UCSD-AML1 (cell line): Measurements from ENCODE around the gene OR2V2.
"Not testable (repeated sequence)": the region's sequence is repeated elsewhere in the genome, so short reads cannot be mapped to it uniquely, and the experiment has no call there.

ENCODE experiments used
- DNase-seq: peaks from one replicate; lab custom pipeline; 2025; ENCODE audit not compliant: unreplicated experiment; lab: John Stamatoyannopoulos, UW

Gene OR2V2

DNA sequence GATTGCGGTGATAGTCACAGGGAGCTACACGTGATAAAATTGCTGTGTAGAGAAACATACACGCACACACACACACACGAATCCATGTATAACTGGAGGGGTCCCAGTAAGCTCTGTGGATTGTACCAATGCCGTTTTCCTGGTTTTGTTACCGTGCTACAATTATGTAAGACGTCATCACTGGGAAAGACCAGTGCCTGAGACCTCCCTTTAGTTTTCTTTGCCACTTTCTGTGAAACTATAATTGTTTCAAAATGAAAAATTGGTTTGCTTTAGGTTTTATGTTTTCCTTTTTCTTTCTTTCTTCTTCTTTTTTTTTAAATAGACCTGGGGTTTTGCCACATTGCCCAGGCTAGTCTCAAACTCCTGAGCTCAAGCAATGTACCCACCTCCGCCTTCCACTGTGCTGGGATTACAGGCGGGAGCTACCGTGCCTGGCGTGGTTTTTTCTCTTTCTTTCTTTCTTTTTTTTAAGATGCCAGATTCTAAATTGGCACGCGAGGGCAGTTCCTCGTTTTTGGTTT is 21.3 kb downstream of the OR2V2 start:
- no peak for DNase-seq

DNA sequence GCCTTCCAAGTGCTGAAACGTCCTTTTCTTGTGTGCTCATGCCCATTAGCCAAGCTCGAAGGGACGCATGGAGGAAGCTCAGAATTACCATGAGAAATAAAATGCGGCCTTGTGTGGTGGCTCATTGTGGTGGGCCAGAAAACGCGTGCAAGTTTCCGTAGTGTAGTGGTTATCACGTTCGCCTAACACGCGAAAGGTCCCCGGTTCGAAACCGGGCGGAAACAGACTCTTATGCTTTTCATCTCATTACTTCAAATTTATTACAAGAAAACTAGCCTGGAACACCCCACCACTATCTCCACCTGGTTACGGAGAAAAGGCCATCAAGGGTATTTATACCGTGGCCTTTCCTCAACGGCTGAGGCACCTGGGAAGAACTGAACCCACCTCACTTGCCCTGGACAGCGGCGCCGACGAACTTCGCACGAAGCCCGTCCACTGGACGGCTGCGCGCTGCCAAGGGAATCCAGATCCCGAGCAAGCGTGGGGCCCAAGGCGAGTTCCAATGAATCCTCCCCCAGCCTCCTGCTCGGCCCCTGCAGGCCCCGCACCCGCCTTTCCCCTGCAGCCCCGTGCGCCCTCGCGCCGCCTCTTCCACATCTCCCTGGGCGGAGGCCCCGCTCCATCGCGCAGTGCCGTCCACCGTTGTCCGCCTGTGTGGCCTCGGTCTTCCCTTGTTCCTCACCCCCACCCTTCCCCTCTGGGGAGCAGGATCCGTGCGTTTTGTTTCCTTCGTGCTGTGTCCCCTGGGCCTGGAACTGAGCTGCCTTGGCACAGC is 22.3 kb downstream of the OR2V2 start:
- DNase-seq = peak; percentile 94

DNA sequence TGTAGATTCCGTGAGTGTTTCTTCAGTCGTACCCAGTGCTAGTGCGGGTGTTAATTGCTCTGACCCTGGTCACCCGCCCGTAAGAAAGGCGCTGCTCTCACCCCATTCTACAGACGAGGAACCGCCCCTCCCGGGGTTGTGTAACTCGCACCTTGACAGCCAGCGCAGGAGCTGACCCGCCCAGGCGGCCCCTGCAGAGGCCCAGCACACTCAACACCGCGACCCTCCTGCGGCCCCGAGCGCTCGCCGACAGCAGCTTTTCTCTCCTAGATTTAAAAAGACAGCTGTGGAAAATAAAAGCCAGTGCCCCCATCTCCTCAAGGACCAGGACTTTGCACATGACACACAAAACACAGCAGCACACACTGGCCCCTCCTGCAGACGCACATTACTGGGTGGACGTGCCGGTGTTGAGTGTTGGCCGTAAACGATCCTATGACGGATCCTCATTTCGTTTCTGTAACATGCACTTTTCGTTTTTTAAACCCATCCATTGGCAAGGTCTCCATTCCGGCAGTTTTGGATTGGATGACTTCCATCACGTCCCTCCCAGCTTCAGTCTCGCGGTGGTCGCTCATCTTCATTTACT is 22.9 kb downstream of the OR2V2 start:
- DNase-seq = no peak

DNA sequence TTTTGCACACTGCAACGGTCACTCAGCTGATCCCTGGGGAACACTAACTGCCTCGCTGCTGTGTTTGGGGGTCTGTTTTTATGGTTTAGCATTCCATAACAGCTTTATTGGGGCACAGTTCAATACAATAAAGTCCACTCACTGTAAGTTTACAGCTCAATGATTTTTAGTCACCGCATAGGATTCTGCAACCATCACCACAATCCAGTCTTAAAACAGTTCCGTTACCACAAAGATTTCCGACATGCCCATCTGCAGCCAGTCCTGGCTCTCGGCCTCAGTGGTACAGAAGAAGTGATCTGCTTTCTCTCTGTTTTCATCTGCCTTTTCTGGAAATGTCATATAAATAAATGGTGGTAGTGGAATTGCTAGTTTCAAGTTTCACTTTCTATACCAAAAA is 23.6 kb downstream of the OR2V2 start:
- no peak for DNase-seq

DNA sequence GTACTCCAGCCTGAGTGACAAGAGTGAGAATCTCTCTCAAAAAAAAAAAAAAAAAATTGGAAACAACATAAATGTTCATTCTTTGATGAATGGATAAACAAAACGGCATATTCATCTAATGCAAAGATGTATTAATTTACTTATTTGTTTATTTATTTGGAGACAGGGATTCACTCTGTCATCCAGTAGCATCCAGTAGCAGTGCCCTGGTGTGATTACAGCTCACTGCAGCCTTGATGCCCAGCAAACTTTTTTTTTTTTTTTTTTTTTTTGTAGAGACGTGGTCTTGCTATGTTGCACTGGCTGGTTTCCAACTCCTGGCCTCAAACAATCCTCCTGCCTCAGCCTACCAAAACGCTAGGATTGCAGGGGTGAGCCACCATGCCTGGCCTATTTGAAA is 24.4 kb downstream of the OR2V2 start:
- DNase-seq = no peak

DNA sequence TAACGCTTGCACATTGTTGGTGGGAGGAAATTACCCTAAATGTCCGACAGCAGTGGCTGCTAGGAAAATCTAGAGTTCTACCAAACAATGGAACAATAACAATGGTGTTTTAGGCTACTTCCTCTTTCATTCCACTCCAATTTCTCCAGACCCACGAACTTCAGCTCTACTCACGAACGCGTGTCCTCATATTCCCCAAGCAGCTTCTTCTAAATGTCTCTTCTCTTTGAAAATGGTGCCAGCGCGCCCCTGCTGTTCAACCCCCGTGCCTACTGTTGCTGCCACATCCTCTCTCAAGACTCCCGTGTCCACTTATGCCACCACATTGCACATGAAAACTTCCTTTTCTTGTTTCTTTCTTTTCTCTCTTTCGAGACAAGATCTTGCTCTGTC is 25.6 kb downstream of the OR2V2 start:
- DNase-seq = no peak

DNA sequence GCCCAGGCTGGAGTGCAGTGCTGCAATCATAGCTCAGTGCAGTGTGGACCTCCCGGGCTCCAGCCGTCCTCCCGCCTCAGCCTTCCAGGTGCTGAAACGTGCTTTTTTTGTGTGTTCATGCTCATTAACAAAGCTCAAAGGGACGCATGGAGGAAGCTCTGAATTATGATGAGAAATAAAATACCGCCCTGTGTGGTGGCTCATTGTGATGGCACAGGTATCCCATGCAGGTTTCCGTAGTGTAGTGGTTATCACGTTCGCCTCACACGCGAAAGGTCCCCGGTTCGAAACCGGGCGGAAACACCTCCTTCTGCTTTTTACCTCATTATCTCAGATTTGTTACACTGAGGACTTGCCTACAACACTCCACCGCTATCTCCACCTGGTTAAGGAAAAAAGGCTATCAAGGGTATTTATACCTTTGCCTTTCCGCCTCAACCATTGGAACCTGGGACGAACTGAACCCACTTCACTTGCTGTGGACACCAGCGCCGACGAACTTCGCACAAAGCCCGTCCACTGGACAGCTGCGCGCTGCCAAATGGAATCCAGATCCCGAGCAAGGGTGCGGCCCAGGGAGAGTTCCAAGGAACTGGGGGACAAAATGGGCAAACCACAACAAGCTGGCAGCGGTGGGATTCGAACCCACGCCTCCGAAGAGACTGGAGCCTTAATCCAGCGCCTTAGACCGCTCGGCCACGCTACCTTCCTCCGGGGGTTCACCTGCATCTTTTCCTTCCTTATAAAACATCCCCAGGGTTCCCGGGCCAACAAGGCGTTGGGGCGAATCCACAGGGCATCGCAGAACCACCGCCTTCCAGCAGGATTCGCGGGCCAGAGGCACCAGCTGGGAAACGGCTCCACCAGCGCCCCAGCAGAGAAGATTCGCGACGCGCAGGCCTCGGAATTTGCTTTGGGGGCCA is 26.3 kb downstream of the OR2V2 start:
- no peak for DNase-seq

DNA sequence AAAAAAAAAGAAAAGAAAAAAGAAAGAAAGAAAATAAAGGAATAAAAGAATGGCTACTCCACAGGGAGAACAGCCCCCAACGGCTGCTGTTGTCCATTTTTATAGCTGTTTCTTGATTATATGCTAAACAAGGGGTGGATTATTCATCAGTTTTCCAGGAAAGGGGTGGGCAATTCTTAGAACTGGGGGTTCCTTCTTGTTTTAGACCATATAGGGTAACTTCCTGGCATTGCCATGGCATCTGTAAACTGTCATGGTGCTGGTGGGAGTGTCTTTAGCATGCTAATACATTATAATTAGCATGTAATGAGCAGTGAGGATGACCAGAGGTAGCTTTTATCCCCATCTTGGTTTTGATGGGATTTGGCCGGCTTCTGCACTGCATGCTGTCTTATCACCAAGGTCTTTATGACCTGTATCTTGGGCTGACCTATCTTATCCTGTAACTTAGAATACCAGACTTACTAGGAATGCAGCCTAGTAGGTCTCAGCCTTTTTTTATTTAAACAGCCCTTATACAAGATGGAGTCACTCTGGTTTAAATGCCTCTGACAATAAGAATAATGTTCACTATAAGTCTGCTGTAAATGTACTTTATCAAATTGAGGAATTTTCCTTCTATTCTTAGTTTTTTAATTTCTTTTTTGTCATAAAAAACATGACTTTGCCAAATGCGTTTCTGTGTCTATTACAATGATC is 29.0 kb downstream of the OR2V2 start:
- DNase-seq = no peak

DNA sequence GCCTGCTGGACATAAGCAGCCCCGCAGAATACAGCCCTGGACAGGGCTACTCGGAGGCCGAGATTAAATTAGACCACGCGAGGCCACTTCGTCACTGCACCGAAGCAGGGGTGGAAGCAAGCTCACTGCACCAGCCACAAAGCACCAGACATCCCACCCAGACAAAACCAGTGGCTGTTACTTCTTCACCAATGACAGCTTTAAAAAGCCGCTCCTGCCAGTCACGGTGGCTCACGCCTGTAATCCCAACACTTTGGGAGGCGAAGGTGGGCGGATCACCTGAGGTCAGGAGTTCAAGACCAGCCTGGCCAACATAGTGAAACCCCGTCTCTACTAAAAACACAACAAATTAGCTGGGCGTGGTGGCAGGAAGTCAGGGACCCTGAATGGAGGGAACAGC is 30.2 kb downstream of the OR2V2 start:
- DNase-seq = not testable (repeated sequence)

DNA sequence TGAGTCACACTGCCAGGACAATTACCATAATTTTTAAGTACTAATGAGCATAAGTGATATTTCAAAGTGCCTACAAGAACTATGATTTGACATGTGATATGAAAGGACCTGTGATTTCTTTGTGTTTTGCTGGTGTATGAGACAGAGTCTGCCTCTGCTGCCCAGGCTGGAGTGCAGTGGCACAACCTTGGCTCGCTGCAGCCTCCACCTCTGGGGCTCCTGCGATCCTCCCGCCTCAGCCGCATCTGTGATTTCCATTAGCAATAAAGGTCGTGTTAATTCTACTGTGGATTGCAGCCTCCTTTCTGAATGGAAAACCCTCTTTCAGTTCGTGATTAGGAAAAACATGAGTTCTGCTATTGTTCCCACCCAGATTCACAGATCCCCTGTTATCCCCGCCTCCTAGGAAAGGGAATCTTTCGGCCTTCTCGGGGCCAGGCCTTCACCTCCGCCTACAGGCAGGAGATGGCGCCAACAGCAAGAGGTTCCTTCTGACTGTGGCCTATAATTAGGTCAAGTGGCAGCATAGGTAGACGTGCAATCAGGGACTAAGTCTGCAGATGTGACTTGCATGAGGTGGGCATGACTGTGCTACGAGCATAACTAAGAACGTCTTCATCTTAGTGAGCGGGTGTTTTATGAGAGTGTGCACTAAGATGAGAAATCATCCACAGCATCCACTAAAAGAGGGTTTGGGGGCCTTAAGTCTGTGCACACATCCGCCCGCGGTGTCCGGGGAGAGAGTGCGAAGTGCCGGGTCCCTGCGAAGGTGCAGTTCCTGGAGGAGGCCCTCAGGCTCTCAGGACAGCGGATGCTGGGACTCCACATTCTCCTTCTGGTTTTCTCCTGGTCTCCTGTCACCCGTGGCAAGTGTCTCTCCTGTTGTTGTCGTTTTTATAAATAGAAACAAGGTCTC is 34.5 kb downstream of the OR2V2 start:
- DNase-seq = no peak

DNA sequence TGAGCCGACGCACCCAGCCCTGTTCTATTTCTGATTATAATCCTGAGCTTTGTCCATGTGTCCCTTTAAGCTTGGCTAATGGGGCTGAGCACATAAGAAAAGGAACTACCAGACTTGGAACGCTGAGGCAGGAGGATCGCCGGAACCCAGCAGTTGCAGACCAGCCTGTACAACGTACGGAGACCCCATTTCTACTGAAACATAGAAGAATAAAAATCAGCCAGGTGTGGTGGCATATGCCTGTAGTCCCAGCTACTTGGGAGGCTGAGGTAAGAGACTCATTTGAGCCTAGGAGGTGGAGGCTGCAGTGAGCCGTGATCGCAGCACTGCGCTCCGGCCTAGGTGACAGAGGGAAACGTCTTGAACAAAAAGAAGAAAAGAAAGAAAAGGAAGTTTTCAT is 35.3 kb downstream of the OR2V2 start:
- no peak for DNase-seq

DNA sequence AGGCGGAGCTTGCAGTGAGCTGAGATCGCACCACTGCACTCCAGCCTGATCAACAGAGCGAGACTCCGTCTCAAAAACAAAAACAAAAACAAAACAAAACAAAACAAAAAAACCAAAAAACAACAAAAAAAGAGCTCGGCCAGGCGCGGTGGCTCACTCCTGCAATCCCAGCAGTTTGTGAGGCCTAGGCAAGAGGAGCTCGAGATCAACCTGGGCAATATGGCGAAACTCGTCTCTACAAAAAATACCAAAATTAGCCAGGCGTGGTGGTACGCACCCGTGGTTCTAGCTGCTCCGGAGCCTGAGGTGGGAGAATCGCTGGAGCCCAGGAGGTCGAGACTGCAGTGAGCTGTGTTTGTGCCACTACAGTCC is 37.4 kb downstream of the OR2V2 start:
- DNase-seq = no peak

DNA sequence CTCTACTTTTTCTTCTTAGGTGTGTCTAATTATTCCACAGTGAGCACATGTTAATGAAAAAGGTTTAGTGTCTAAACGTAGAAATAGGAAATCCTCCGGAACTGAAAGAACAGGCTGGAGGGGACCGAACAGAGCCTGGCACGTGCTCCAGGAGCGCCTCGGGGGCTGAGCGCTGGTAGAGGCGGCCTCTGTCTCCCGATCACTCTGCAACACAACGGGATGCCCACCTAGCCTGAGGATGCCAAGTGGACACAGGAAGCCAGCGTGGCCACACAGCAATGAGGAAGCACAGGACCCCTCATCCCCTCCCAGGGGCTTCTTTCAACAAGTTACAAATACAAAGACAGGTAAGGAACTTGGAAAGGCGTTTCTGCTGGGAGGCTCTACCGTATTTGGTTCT is 38.2 kb downstream of the OR2V2 start:
- DNase-seq = no peak

DNA sequence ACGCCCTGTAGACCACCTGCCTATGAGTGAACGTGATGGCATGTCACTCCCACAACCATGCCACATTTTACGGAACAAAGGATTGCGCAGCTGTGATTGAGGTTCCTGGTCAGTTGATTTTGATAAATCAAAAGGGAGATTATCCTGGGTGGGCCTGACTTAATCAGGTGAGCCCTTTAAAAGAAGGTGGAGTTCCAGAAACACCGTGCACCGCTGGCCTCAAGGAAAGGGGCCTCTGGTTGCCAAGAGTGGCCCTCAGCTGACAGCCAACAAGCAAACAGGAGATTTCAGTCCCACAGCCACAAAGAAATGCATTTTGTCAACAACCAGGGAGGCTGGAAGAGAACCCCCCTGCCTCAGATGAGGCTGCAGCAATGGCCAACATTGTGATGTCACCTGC is 38.6 kb downstream of the OR2V2 start:
- no peak for DNase-seq

DNA sequence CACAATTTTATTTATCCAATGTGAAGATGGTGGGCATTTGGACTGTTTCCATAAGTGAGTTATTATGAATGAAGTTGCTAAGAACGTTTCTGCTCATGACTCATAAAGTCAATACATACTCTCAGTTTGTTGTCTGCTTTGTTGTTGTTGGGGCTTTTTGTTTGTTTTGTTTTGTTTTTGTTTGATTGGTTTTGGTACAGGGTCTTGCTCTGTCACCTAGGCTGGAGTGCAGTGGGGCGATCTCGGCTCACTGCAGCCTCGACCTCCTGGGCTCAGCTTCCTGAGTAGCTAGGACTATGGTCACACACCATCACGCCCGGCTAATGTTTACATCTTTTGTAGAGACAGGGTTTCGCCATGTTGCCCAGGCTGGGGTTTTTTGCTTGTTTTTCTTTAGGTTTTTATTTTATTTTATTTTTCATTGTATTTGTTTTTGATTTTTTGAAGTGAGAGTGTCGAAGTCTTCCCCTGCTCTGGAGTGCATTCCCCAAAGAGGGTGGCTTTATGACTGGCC is 39.7 kb downstream of the OR2V2 start:
- no peak for DNase-seq

DNA sequence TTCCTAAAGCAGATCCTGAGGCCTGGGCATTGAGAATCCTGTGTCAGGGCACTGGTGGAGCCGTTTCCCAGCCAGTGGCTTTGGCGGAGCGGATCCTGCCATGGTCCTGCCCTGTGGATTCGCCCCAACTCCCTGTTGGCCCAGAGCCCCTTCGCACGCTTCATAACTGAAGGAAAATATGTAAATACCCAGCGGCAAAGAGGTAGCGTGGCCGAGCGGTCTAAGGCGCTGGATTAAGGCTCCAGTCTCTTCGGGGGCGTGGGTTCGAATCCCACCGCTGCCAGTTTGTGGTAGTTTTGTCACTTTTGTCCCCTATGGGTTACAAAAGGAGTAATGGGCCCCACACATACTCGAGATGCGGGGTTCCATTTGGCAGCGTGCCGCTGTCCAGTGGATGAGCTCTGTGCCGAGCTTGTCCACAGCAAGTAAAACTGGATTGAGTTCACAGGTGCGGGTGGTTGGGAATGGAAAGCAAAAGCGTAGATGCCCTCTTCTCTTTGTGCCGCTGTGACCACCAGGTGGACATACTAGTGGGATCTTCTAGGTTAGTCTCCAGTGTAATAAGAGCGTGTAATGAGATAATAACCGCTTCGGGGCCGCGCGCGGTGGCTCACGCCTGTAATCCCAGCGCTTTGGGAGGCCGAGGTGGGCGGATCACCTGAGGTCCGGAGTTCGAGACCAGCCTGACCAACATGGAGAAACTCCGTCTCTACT is 40.3 kb downstream of the OR2V2 start:
- DNase-seq = no peak

DNA sequence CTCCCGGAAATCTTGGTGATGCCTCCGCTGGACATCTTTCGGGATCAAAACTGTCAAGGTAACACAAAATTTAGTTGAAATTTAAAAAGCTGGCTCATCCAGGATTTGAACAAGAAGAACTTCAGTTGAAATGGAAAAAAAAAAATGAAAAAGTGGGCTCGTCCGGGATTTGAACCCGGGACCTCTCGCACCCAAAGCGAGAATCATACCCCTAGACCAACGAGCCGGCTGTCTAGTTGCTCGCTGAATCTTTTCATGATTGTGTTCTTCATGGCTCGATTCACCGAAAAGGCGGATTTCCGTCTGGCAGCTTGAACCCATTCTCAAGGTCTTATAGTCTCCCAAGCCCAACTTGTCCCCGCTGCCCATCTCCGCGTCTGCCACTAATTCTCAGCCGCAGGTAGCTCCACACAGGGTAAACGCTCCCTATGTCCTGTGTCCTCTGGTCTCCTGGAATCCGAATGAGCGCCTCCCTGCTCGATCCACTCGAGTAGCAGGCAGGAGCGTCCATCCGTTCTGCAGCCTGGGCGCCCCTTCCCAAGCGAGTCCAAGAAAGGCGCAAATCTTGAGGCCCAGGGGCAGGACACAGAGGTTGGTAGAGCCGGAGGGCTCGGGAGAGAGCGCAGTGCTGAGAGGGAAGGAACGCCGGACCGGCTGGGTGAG is 41.4 kb downstream of the OR2V2 start:
- no peak for DNase-seq

DNA sequence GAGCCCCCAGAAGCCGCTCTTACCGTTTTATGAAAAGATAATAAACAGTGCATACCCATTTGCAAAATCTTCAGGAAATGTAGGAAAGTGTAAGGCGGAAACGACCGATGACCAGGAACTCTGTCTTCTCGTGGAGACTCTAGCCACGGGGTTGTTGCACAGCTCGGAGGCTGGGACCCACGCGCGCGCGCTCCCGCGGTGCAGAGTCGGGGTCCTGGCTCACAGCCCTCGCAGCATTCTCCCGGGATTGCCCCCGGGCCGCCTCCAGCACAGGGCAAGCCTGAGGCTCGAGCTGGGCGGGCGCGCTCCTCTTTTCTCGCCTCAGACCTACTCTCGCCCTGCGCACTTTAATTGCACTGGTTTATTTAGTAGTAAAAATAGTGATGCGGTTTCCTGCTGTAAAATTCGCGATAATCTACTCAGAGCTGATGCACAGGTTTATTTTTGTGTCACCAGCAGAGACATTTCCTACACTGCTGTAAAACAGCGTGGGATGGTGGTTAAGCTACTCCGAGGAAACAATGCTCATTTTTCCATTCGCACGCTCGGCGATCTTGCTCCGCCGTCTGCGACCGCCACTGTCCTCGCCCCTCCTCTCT is 42.1 kb downstream of the OR2V2 start:
- no peak for DNase-seq
